Mucosa of stomach (tissue), 1 donor: Measurements from ENCODE around the gene NFKB1.

ENCODE experiments used
- H3K27me3 ChIP-seq: one replicate; pipeline ENCODE4 v1.7.0; 2013; ENCODE audit warnings: mild to moderate bottlenecking, low read length; ENCODE audit not compliant: control insufficient read depth, insufficient read depth
- H3K36me3 ChIP-seq: one replicate; pipeline ENCODE4 v1.7.0; 2013; ENCODE audit warnings: low read length; ENCODE audit not compliant: control insufficient read depth, insufficient read depth
- H3K4me1 ChIP-seq: one replicate; pipeline ENCODE4 v1.7.0; 2013; ENCODE audit warnings: mild to moderate bottlenecking, low read length; ENCODE audit not compliant: control insufficient read depth, insufficient read depth
- H3K4me3 ChIP-seq: one replicate; pipeline ENCODE4 v1.7.0; 2013; ENCODE audit warnings: low read length
- H3K9ac ChIP-seq: one replicate; pipeline ENCODE4 v1.7.0; 2013; ENCODE audit warnings: mild to moderate bottlenecking, low read length, moderate library complexity
- H3K9me3 ChIP-seq: one replicate; pipeline ENCODE4 v1.7.0; 2013; ENCODE audit warnings: mild to moderate bottlenecking, low read length, moderate library complexity; ENCODE audit not compliant: control insufficient read depth
- donor health status: Pancreatic carcinoma.

NFKB1 gene

GRCh38 chr4:102625232-102625930 is 124.2 kb downstream of the NFKB1 start:
- H3K4me3 ChIP-seq, result no peak overlapping the region
- peaks cover 29% of the 10 kb centered on the region for H3K4me1 ChIP-seq
- no peaks in the 10 kb centered on the region for H3K9me3 ChIP-seq
- no peaks in the 10 kb centered on the region for H3K36me3 ChIP-seq
- no peak overlapping the region for H3K9ac ChIP-seq
- no peaks in the 10 kb centered on the region for H3K27me3 ChIP-seq

- H3K4me1 ChIP-seq, result peaks cover 13% of the 10 kb centered on the region
These were observed 126.8 kb downstream of the NFKB1 start for GRCh38 chr4:102627831-102628523.

GRCh38 chr4:102629673-102630072 is 128.5 kb downstream of the NFKB1 start:
- H3K9me3 ChIP-seq, result no peaks in the 10 kb centered on the region

More at GRCh38 chr4:102627831-102628523, 126.8 kb downstream of the NFKB1 start:
- no peaks in the 10 kb centered on the region for H3K27me3 ChIP-seq
- H3K4me3 ChIP-seq, result no peak overlapping the region
- no peak overlapping the region for H3K9ac ChIP-seq
- H3K9me3 ChIP-seq, result no peaks in the 10 kb centered on the region
- H3K36me3 ChIP-seq, result no peaks in the 10 kb centered on the region

GRCh38 chr4:102631616-102632015 is 130.5 kb downstream of the NFKB1 start:
- no peaks in the 10 kb centered on the region for H3K9me3 ChIP-seq
- H3K4me1 ChIP-seq, result peaks cover 13% of the 10 kb centered on the region
- no peaks in the 10 kb centered on the region for H3K27me3 ChIP-seq
- no peak overlapping the region for H3K9ac ChIP-seq
- no peak overlapping the region for H3K4me3 ChIP-seq
- no peaks in the 10 kb centered on the region for H3K36me3 ChIP-seq

More at GRCh38 chr4:102629673-102630072, 128.5 kb downstream of the NFKB1 start:
- no peaks in the 10 kb centered on the region for H3K27me3 ChIP-seq
- H3K4me3 ChIP-seq, result no peak overlapping the region
- no peak overlapping the region for H3K9ac ChIP-seq
- no peaks in the 10 kb centered on the region for H3K36me3 ChIP-seq
- peaks cover 13% of the 10 kb centered on the region for H3K4me1 ChIP-seq

- H3K9me3 ChIP-seq, result no peaks in the 10 kb centered on the region
- H3K36me3 ChIP-seq, result no peaks in the 10 kb centered on the region
- peaks cover 8% of the 10 kb centered on the region for H3K4me1 ChIP-seq
- H3K4me3 ChIP-seq, result no peak overlapping the region
- H3K9ac ChIP-seq, result no peak overlapping the region
- H3K27me3 ChIP-seq, result no peaks in the 10 kb centered on the region
These were observed 131.3 kb downstream of the NFKB1 start for GRCh38 chr4:102632241-102633065.

- no peaks in the 10 kb centered on the region for H3K9me3 ChIP-seq
- H3K9ac ChIP-seq, result no peak overlapping the region
- H3K4me3 ChIP-seq, result no peak overlapping the region
- H3K36me3 ChIP-seq, result no peaks in the 10 kb centered on the region
- peaks cover 1% of the 10 kb centered on the region for H3K4me1 ChIP-seq
- no peaks in the 10 kb centered on the region for H3K27me3 ChIP-seq
These were observed 131.9 kb downstream of the NFKB1 start for GRCh38 chr4:102633100-102633499.

GRCh38 chr4:102637391-102637790 is 136.2 kb downstream of the NFKB1 start:
- Histone ChIP-seq H3K9me3 (no peaks in the 10 kb centered on the region), H3K9ac (no peak overlapping the region), H3K36me3 (no peaks in the 10 kb centered on the region), H3K4me1 (no peaks in the 10 kb centered on the region), H3K27me3 (no peaks in the 10 kb centered on the region), H3K4me3 (no peak overlapping the region)

GRCh38 chr4:102638621-102639020 is 137.5 kb downstream of the NFKB1 start:
- H3K4me3 ChIP-seq, result no peak overlapping the region
- no peaks in the 10 kb centered on the region for H3K9me3 ChIP-seq
- no peak overlapping the region for H3K9ac ChIP-seq
- no peaks in the 10 kb centered on the region for H3K4me1 ChIP-seq
- no peaks in the 10 kb centered on the region for H3K27me3 ChIP-seq
- no peaks in the 10 kb centered on the region for H3K36me3 ChIP-seq

- Histone ChIP-seq H3K4me1 (no peaks in the 10 kb centered on the region), H3K4me3 (no peak overlapping the region), H3K36me3 (no peaks in the 10 kb centered on the region), H3K27me3 (no peaks in the 10 kb centered on the region), H3K9ac (no peak overlapping the region), H3K9me3 (no peaks in the 10 kb centered on the region)
These were observed 138.4 kb downstream of the NFKB1 start for GRCh38 chr4:102639598-102639997.

GRCh38 chr4:102640669-102641068 is 139.5 kb downstream of the NFKB1 start:
- Histone ChIP-seq H3K27me3 (no peaks in the 10 kb centered on the region), H3K4me3 (no peak overlapping the region), H3K4me1 (no peaks in the 10 kb centered on the region), H3K36me3 (no peaks in the 10 kb centered on the region), H3K9ac (no peak overlapping the region), H3K9me3 (no peaks in the 10 kb centered on the region)

GRCh38 chr4:102641793-102642192 is 140.6 kb downstream of the NFKB1 start:
- Histone ChIP-seq H3K27me3 (no peaks in the 10 kb centered on the region), H3K9me3 (no peaks in the 10 kb centered on the region), H3K4me3 (no peak overlapping the region), H3K36me3 (no peaks in the 10 kb centered on the region), H3K4me1 (no peaks in the 10 kb centered on the region), H3K9ac (no peak overlapping the region)
